HG02610 (cell line): ENCODE results near the gene ACBD6.

Experiments
- ATAC-seq: cut with Tn5 transposase; IDR thresholded peaks from one replicate; pipeline ENCODE4 v1.9.1; 2021; ENCODE audit warnings: mild to moderate bottlenecking, moderate library complexity; ENCODE audit not compliant: unreplicated experiment

Gene ACBD6

DNA sequence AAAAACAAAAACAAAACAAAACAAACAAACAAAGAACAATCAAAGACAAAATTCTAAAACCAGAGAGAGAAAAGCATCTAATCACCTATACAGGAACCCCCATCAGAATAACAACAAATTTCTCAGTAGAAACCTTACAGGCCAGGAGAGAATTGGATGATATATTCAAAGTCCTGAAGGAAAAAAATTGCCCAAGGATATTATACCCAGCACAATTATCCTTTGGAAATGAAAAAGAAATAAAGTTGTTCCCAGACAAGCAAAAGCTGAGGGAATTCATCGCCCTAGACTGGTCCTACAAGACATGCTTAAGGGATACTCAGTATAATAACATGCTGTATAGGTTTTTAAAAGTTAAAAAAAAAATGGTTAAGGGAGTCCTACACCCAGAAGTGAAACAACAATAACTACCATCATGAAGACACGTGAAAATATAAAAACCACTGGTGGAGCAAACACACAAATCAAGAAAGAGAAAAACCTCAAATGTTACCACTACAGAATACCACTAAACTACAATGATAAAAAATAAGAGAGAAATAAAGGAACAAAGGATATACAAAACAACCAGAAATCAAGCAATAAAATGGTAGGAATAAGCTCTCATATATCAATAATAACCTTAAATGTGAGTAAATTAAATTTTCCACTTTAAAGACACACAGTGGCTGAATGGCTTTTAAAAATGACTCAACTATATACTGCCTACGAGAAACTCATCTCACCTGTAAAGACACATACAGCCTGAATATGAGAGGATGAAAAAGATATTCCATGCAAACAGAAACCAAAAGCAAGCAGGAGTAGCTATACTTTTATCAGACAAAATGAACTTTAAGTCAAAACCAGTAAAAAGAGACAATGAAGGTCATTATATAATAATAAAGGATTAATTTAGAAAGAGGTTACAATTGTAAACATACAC is 121.9 kb downstream of the ACBD6 start:
- no peak for ATAC-seq

DNA sequence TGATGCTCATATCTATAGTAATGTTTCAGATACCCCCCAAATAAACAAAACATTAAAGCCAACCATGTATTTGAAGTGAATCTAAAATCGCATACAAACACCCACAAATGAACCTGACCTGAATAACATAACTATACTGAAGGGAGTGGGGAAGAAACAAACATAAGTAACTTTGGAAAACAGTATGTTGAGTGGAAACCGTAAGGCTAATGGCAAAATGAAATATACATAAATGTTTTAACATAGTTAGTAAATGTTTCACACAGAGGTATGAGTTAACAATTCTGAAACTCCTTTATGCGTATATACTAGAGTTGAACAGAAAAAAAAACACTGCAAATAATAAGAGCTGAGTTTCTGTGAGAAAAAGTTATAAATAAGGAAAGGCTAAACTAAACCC is 125.6 kb downstream of the ACBD6 start:
- ATAC-seq, result no peak

DNA sequence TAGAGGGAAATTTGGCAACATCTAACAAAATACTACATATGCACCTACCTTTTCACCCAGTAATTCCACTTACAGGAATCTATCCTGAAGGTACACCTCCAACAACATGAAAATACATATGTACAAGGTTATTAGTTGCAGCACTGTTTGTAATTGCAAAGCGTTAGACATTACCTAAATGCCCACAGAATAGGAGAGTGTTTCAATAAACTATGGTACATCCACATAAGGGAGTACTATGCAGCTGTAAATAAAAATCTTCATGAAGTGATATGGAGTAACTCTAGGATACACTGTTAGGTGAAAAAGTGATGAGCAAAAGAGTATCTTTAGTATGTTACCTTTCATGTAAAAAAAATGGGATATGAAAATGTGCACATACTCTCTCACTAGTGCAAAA is 126.1 kb downstream of the ACBD6 start:
- no peak for ATAC-seq

DNA sequence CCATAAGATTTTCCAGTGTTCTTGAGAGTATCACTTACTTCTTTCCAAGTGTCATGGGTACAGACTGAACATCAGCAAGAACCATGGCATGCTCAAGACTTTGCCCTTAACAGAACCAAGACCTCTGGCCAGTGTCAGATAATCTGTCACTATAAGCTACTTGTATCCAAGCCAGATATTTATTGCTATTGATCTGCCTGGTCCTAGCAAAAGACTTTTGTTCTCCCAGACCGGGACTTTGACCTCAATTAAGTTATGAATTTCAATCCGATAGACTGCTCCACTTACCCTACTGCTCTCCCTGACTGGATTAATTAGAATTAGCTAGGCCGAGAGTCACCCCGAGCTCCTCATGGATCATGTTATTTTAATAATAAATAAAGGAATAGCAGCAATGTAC is 129.6 kb downstream of the ACBD6 start:
- no peak for ATAC-seq

DNA sequence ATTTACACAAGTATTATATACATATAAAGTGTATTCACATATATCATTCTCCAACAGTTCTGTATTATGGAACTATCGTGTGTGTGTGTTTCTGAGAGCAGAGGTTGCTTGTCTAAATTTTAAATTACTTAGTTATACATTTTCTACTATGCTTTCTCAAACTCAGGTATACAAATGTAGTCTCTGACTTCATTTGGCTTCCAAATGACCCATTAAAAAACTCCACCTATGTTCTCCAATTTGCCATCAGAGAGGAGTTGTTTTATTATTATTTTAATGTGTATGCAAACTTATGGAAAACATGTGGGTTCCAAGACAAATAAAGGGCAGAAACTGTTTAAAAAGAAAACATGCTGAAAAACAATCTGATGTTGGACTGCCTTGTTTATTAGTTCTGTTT is 131.8 kb downstream of the ACBD6 start:
- ATAC-seq, result no peak

DNA sequence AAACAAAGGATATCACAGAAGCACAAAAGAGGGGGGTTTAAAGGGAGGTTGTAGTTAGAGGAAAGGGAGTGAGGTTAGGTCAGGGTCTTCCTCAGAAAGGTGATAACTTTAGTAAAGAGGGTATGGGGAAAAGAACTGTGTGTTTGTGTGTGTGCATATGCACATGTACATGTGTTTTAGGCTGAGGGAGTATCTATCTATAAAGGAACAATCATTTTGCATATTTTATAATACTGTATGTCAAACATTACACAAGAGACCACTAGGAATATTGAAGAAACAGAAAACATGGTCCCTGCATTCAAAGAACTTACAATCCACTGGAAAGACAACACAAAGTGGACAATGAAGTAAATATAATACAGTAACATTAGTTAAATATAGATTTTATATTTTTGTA is 132.2 kb downstream of the ACBD6 start:
- ATAC-seq, result no peak

DNA sequence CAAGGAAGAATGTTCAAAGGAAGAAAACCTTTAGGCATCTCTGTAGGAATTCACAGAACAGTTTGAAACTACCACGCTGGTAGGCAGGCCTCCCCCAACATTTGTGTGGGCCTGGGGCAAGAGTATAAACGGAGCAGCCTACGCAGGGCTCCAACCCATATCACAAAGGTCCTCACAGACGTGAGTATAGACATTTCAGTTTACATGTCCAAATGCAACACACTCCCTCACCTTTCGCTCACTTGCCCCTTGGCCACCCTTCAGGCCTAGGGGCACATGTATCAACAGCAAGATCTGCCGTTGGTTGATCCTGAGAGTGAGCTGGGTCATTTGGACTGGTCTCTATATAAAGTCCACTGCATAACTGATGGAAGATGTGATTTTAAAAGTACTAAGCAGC is 133.3 kb downstream of the ACBD6 start:
- ATAC-seq, result no peak

DNA sequence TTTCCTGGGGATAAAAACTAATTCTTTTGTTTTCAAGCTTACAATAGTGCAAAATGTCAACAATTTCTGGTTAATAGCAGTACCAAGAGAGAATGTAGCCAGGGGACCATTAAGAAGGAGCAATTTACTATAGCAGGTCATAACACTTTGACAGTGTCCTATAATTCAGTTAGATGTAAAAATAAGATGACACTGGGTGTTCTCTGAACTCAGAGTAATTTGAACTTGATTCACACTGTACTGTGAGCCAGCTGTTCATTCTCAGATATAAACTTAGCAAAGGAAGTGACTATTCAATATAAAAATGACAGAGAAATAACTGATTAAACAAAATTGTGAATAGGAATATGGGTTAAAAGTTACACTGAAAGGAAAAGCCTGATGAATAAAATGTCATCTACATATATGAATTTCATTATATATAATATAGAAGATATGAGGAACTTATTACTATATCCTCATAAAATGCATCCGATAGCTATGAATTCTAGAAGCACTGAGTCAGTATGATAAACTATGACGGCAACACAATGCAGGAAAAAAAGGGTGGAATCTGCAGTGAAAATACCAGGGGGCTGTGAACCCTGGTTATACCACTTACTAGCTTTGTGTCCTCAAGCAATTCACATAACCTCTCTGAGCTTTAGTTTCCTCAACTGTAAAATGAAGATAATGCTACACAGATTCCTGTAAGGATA is 135.9 kb downstream of the ACBD6 start:
- ATAC-seq, result no peak

DNA sequence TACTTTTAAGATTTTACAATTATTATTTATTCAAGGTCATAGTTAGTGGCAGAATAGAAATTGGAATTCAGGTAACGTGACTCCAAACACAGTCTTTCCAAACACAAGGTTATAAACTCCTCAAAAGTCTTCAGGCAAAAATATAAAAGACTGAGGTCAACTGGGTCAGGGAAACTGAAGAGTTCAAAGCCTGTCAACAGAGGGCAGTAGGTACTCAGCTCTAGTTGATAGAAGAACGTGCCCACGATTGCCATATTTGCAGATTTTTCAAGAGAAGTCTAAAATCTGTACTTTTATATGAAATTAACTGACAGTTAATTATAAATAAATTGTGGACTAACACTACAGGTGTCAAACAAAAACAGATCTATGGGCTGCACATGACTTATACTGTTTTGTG is 137.3 kb downstream of the ACBD6 start:
- ATAC-seq, result no peak

DNA sequence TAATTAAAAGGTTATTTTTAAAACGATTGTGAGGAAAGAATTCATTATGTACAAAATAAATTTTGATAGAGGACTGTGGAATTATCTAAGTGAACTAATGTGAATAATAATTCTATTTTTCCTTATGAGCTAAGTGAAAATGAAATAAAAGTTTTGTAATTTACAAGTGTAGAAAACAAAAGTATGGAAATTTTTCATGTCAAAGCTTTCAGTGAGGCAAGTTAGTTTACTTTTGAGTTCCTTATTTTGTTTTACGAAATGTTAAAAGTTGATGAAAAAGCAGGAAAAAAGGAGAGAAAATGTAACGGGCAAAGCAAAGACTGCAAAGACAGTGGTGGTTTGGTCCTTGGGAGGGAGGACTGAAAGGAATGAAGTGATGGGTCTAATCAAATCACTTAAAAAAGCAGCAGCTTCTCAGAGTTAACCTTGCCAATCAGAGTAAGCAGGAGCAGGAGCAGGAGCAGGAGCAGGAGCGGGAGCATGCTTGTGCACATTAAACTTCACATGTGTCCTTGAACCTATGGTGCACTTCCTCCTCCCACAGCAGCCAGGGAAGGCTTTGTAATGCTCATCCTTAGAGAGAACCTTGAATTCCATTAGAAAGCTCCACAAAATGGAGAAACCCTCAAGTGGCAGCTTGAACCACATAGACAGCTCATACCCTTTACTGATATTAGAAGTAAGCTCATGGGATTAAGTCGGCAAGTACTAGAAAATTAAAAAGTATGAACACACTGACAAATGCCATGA is 139.0 kb downstream of the ACBD6 start:
- no peak for ATAC-seq

DNA sequence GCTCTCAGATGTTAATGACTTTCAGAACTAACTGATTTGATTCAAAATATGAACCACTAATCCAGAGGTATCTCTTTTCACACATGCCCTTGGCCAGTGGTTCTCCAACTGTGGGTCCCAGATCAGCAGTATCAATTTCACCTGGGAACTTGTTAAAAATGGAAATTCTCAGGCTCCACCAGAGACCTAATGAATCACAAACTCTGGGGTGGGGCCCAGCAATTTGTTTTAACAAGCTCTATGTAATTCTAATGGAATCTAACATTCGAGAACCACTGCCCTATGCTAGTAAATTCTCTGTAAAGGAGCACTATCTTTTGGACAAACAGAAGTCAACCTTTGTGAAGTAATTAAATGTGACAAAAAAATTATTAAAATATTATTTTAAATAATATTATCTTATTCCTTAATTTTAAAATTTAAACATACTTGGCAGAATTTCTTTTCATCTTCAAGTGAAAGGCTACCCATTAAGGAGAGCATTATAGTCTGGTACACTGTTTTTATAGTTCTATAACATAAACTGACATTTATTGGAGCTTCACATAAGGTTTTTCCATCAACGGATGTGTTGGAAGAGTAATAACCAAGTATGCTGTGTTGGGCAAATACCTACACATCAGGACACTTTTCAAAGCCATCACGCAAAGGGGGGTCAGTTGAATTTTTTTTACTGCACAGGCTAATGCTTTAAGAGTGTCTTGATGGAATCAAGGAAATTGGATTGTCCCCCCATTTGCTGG is 141.9 kb downstream of the ACBD6 start:
- ATAC-seq, result no peak

DNA sequence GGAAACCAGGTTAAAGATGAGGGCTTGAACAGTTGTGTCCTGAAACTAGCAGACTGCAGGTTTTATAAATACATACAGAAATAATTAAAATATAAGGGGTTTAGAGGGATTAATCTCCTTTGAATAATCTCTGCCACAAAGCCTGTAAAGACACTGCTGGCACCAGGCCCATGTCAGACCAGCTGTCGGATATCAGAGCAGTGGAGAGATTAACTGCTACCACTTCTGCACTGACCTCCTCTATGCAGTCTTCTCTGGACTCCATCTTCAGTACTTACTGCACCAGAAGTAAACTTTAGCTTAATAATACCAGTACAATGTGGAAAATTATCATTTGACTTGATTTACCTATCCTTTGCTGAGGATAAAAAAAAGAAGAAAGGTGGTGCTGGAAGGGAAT is 143.7 kb downstream of the ACBD6 start:
- no peak for ATAC-seq

DNA sequence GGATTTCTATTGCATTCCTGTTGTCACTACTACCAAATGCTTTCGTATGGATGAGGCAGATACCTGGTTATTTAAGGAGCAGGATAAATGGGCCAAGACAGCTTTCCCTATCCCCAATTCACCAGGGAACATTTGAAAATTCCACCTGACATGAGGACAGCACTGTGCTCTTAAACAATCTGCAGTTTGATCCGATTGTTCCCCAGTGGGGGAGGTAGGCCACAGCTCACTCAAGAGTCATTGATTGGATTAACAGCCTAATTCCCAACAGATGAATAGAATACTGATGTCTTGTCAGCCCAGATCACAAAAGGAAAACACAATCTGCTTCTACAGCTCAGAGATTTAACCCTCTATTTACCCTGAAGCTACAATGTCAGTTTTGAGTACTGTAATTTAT is 148.4 kb downstream of the ACBD6 start:
- ATAC-seq, result no peak

DNA sequence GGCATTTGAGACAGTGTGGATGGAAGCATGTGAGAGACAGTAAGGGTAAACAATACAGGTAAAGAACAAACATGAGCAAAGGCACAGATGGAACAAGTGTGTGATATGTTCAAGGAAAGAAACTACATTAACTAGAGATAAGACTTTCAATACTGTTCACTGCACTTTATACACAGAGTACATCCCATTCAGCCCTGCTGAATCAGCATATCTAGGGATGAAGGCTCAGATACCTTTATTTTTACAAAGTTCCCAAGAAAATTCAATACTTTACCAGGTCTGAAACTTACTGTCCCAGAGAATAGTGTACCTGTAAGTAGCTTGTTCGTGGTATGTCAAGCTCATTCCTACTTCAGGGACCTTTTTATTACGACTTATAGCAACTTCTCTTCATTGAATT is 149.8 kb downstream of the ACBD6 start:
- ATAC-seq, result no peak

DNA sequence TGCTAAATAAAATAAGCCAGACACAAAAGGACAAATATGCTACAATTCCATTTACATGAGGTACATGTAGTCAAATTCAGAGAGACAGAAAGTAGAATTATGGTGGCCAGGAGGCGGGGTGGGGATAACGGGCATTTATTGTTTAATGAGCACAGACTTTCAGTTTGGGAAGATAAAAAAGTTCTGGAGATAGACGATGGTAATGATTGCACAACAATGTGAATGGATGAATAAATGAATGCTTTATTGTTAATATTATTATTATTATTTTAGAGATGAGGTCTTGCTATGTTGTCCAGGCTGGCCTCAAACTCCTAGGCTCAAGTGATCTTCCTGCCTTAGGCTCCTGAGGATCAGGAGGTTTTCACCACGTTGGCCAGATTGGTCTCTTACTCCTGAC is 150.4 kb downstream of the ACBD6 start:
- ATAC-seq, result no peak

DNA sequence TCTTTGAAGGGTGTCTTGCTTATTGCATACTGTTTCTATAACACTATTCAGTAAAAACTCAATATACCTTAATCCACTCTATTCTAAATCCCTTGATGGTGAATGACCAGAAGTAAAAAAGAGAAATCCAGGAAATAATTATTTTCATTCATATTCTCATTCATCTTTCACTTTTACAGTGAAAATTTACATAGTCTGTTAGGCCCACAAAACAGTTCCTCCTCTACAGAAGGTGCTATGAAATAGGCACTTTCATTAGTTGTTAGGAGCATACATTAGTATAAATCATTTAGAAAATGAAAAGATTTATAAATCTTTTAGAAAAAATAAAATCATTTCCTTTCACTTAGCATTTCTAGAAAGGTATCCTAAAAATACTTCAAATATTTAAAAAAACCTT is 157.2 kb downstream of the ACBD6 start:
- no peak for ATAC-seq

DNA sequence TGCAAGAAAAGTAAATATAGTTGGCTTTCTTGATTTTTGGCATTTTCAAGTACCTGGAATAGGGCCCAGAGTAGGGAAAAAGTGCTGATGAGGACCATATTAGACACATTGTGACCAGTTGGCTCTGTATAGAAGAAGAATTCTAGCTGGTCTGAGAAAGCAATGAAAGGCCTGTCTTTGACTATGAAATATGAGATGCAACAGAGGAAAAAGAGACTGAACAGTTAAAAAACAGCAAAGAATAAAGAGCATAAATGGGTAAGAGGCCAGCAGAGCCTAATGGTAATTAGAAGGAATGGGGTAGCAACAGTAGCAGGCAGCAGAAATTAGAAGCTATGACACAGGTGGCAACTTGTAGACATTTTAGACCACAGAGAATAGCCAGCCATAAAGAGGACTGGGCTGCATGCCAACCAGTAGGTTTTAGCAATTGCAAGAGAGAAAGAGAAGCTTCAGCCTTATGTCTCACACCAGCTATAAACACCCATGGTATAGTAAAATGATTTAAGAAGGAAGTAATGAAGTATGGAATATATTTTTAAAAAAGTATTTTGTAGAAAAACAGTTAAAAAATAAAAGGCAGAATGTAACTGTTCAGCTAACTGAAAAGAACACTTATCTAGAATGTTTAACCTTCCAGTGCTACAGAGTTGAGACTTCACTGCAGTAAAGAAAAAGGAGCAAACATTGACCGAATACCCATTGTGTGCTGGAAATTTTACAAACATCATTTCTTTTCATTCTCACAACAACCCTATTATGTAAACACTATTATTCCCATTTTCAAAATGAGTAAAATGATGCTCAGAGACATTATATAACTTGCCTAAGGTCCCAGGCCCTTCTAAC is 158.2 kb downstream of the ACBD6 start:
- no peak for ATAC-seq

DNA sequence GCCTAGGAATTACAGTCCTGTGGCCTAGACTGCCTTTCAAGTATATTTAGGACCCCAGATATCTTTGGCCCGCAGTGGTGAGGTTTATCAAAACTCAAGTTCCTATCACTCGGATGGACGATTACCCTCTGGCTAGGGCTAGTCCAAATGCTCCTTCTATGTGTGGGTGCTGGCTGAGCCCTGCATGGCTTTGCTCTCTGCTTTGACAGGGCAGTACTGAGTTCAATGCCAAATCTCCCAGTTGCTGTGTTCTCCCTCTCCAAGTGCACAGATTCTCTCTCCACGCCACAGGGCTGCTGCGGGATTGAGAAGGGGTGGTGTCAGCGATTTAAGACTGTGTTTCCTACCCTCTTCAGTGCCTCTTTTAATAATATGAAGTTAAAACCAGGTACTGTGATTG is 175.3 kb downstream of the ACBD6 start:
- ATAC-seq, result no peak

DNA sequence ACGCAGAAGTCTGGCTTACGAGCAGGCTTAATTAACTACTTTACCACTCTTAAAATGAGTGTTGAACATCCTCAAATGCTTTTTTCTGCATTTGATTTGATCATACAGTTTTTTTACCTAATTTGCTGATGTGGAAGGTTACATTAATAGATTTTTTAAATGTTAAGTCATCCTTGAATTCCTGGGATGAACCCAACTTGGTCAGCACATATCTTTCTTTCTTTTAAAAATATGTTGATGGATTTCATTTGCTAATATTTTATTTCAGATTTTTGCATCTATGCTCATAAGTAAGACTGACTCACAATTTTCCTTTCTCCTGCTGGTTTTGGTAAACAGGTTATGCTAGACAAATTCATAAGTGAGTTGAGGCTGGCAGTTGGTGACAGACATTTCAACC is 189.5 kb downstream of the ACBD6 start:
- no peak for ATAC-seq
